Measurements from ENCODE around the gene ZMYND10.
A peak's percentile ranks its signal among the peaks of the same experiment; 100 is the strongest.

The ZMYND10 gene

GRCh38 chr3:50300681-50301254, 44.8 kb downstream of the ZMYND10 start:
- DNase-seq, result no peak

- DNase-seq, result no peak
Observed at GRCh38 chr3:50299929-50300680, 45.4 kb downstream of the ZMYND10 start.

- no peak for DNase-seq
Observed at GRCh38 chr3:50299638-50299928, 45.9 kb downstream of the ZMYND10 start.

- DNase-seq, result peak; percentile 95 to 99 (median 96)
Observed at GRCh38 chr3:50298836-50299637, 46.5 kb downstream of the ZMYND10 start, which contains the start of the genes HYAL3 and NAA80. Gene HYAL3 (minus strand): TSS chr3:50299405. CDS start chr3:50295602, 3,803 bp downstream. Gene NAA80 (minus strand): TSS chr3:50299405. CDS start chr3:50297463, 1,942 bp downstream.

- DNase-seq, result no peak
Observed at GRCh38 chr3:50297896-50298725, 47.4 kb downstream of the ZMYND10 start.

- DNase-seq, result no peak
Observed at GRCh38 chr3:50297384-50297775, 48.2 kb downstream of the ZMYND10 start.

GRCh38 chr3:50296721-50297383, 48.7 kb downstream of the ZMYND10 start:
- no peak for DNase-seq

- no peak for DNase-seq
Observed at GRCh38 chr3:50295553-50296431, 49.7 kb downstream of the ZMYND10 start.

- no peak for DNase-seq
Observed at GRCh38 chr3:50294492-50295403, 50.8 kb downstream of the ZMYND10 start.

GRCh38 chr3:50294089-50294488, 51.4 kb downstream of the ZMYND10 start:
- no peak for DNase-seq

GRCh38 chr3:50293079-50293801, 52.3 kb downstream of the ZMYND10 start:
- no peak for DNase-seq

GRCh38 chr3:50292159-50293078, 53.1 kb downstream of the ZMYND10 start, which contains the start of gene IFRD2:
Gene IFRD2 (minus strand): TSS chr3:50292429. CDS start chr3:50292274, 155 bp downstream.
- DNase-seq, result peak; percentile 83 to 93 (median 90)

All from activated naive CD4-positive, alpha-beta T cell (primary cell).